Aorta (tissue), 5 donors: Measurements from ENCODE around the gene GMPR2. TPM values are rescaled to one million over a fixed set of nuclear protein-coding genes. Genes with fewer than 3 reads are reported as not detected.
"Not testable (repeated sequence)": the region's sequence is repeated elsewhere in the genome, so short reads cannot be mapped to it uniquely, and the experiment has no call there.

Experiments used
- ATAC-seq: fragments of 200-7000 bp; cut with Tn5 transposase; one replicate; pipeline ENCODE4 v1.9.1; 2022; ENCODE audit warnings: moderate library complexity; ENCODE audit not compliant: low FRiP score
- DNase-seq, 2 donors: peaks; one replicate each; pipeline ENCODE4 v3.0.0-alpha.2; 2020
- H3K27ac ChIP-seq, 2 donors: one replicate each; pipeline ENCODE4 v1.5.1; 2013; ENCODE audit warnings: low read length in 2 of 2, mild to moderate bottlenecking in 2 of 2, moderate library complexity in 2 of 2, control low read depth in 1 of 2, inconsistent platforms in 1 of 2, low read depth in 1 of 2
- H3K27me3 ChIP-seq, 2 donors: one replicate each; pipeline ENCODE4 v1.6.1; 2013; ENCODE audit warnings: control low read depth in 1 of 2, low read length in 1 of 2, mild to moderate bottlenecking in 1 of 2, moderate library complexity in 1 of 2; ENCODE audit not compliant: insufficient read depth in 2 of 2, control insufficient read depth in 1 of 2
- H3K36me3 ChIP-seq, 2 donors: one replicate each; pipeline ENCODE4 v1.6.1; 2013; ENCODE audit warnings: control low read depth in 1 of 2, low read length in 1 of 2, mild to moderate bottlenecking in 1 of 2; ENCODE audit not compliant: insufficient read depth in 2 of 2, control insufficient read depth in 1 of 2
- H3K4me1 ChIP-seq, 2 donors: one replicate each; pipeline ENCODE4 v1.6.1; 2013; ENCODE audit warnings: low read length in 2 of 2, control low read depth in 1 of 2, mild to moderate bottlenecking in 1 of 2, moderate library complexity in 1 of 2; ENCODE audit not compliant: insufficient read depth in 2 of 2, control insufficient read depth in 1 of 2
- H3K4me3 ChIP-seq, 2 donors: one replicate each; pipeline ENCODE4 v1.5.1; 2013; ENCODE audit warnings: low read length in 2 of 2, control low read depth in 1 of 2, mild to moderate bottlenecking in 1 of 2
- H3K9me3 ChIP-seq: one replicate; pipeline ENCODE4 v1.6.1; 2013; ENCODE audit warnings: mild to moderate bottlenecking, low read length; ENCODE audit not compliant: control insufficient read depth
- WGBS, 2 donors: extraction: QIAGEN DNeasy Blood & Tissue Kit; methylation state at CpG; one replicate each; pipeline ENCODE4 v1.1.7; 2013; 5-methylcytosine and 5-hydroxymethylcytosine counted together
- intact Hi-C, 2 donors: fragments of 100-400 bp; cut with DNase I; formaldehyde crosslinking; loops; one replicate each; pipeline versions ENCODE4 v1.14.2 to v1.15.0; 2022
- polyA plus RNA-seq, 2 donors: library from polyadenylated mRNA; stranded (reverse); fragments of 200-250 nt; gene quantifications; one replicate each; pipeline ENCODE4 v1.2.3, GENCODE V29; 2013
- total RNA-seq, 2 donors: library from RNA; stranded (reverse); fragmentation: NEBNext Ultra II Directional; extraction: Animal tissue kit (Norgen Biotek cat#: 25700); gene quantifications; one replicate each; pipeline ENCODE4 v1.2.1, GENCODE V29; 2021
- donor health status: healthy with polysubstance abuse.
- donor health status: Bipolar disorder and iron deficiency.
- donor health status: DM: no; HTN: no; CAD: no.
- donor health status: DM: no; HTN: no; CAD: no.
- donor health status: DM: yes; HTN: yes; CAD: no.

The GMPR2 gene
- total and polyA plus RNA-seq, 4 donors: 44.6 to 66.6 (median 57.1) TPM

- H3K9me3 ChIP-seq: no peaks in the 10 kb centered on the region
- no peaks in the 10 kb centered on the region for H3K27me3 ChIP-seq
- H3K27ac ChIP-seq: peak overlapping the region in 1 of 2 donors; percentile 55
- DNase-seq: no peak
- H3K4me3 ChIP-seq: peak overlapping the region; percentile 65 to 77
- H3K4me1 ChIP-seq: peaks cover 0 to 4% of the 10 kb centered on the region in 2 donors
- intact Hi-C loops: loop anchor here in 1 of 2 donors (5.0 kb wide), 1 partner anchor 36 kb away; the partner anchor contains the start of genes GMPR2 and NEDD8
- WGBS, 2 donors: 31 to 33% methylated on average over 33 of the region's 33 CpGs
- ATAC-seq: peak; percentile 43
- H3K36me3 ChIP-seq: peaks cover 2 to 3% of the 10 kb centered on the region in 2 donors
Observed at GRCh38 chr14:24196071-24197055, 36.4 kb upstream of the GMPR2 start.

- intact Hi-C loops: loop anchor here in 1 of 2 donors (5.0 kb wide), 1 partner anchor 35 kb away; the partner anchor contains the start of genes GMPR2 and NEDD8
- Histone ChIP-seq H3K27ac (no peak overlapping the region), H3K36me3 (peaks cover 2 to 4% of the 10 kb centered on the region in 2 donors), H3K4me3 (no peak overlapping the region), H3K27me3 (no peaks in the 10 kb centered on the region), H3K4me1 (peaks cover 0 to 4% of the 10 kb centered on the region in 2 donors), H3K9me3 (no peaks in the 10 kb centered on the region)
- ATAC-seq (no peak), DNase-seq (no peak)
- 93 to 96% methylated on average over 2 of the region's 2 CpGs for WGBS, 2 donors
Observed at GRCh38 chr14:24197056-24197450, 35.7 kb upstream of the GMPR2 start.

DNA sequence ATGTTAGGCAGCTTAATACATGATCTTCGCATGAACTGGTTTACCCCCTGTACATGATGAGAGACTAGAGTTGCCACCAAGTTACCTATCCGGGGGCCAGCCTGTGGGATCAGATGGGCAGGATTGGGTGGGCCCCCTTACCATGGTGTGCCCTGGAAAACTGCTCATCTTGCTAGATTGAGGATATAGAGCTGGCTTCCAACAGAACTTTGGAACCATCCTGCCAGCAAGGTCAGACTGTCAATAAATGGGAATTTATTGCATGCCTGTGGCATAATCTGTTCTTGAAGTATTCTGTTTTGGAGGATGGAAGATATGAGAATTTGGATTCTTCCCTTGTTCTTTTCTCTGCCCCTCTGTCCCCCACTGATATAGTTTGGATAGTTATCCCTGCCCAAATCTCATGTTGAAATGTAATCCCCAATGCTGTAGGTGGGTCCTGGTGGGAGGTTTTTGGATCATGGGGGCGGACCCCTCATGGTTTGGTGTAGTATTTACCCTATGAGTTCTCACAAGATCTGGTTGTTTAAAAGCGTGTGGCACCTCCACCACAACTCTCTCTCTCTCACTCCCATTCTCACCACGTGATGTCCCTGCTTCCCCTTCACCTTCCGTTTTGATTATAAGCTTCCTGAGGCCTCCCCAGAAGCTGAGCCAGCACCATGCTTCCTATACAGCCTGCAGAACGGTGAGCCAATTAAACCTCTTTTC lies 33.8 kb upstream of the GMPR2 start:
- intact Hi-C loops: loop anchor here in 1 of 2 donors (5.0 kb wide), 1 partner anchor 33 kb away; the partner anchor contains the start of genes GMPR2 and NEDD8

GRCh38 chr14:24202538-24202937 lies 30.2 kb upstream of the GMPR2 start:
- not testable (repeated sequence) for ATAC-seq, DNase-seq

More for the DNA sequence above, 33.8 kb upstream of the GMPR2 start:
- Histone ChIP-seq H3K27ac (no peak overlapping the region), H3K9me3 (no peaks in the 10 kb centered on the region), H3K36me3 (peaks cover 0 to 4% of the 10 kb centered on the region in 2 donors), H3K4me3 (no peak overlapping the region), H3K27me3 (no peaks in the 10 kb centered on the region), H3K4me1 (peaks cover 0 to 4% of the 10 kb centered on the region in 2 donors)
- ATAC-seq: no peak
- 86% methylated on average over 7 of the region's 7 CpGs for WGBS, 2 donors
- no peak for DNase-seq

GRCh38 chr14:24203249-24203886 lies 29.4 kb upstream of the GMPR2 start:
- H3K9me3 ChIP-seq, H3K36me3 ChIP-seq, intact Hi-C loops, H3K27ac ChIP-seq, H3K27me3 ChIP-seq, DNase-seq, ATAC-seq, H3K4me1 ChIP-seq, H3K4me3 ChIP-seq: not testable (repeated sequence)
- WGBS, 2 donors: 93 to 98% methylated on average over 15 to 16 of the region's 16 CpGs

More at GRCh38 chr14:24202538-24202937, 30.2 kb upstream of the GMPR2 start:
- H3K36me3 ChIP-seq, H3K9me3 ChIP-seq, H3K4me3 ChIP-seq, H3K4me1 ChIP-seq, H3K27ac ChIP-seq, H3K27me3 ChIP-seq, intact Hi-C loops: not testable (repeated sequence)
- WGBS, 2 donors: 79 to 87% methylated on average over 8 of the region's 8 CpGs

GRCh38 chr14:24204163-24205146 lies 28.3 kb upstream of the GMPR2 start:
- no peaks in the 10 kb centered on the region for H3K27me3 ChIP-seq
- H3K36me3 ChIP-seq: peaks cover 2 to 9% of the 10 kb centered on the region in 2 donors
- H3K9me3 ChIP-seq: no peaks in the 10 kb centered on the region
- no peak overlapping the region for H3K27ac ChIP-seq
- DNase-seq (no peak), ATAC-seq (no peak)
- no peaks in the 10 kb centered on the region for H3K4me1 ChIP-seq
- H3K4me3 ChIP-seq: no peak overlapping the region
- intact Hi-C loops: no loop called here
- 91 to 92% methylated on average over 7 of the region's 7 CpGs for WGBS, 2 donors

DNA sequence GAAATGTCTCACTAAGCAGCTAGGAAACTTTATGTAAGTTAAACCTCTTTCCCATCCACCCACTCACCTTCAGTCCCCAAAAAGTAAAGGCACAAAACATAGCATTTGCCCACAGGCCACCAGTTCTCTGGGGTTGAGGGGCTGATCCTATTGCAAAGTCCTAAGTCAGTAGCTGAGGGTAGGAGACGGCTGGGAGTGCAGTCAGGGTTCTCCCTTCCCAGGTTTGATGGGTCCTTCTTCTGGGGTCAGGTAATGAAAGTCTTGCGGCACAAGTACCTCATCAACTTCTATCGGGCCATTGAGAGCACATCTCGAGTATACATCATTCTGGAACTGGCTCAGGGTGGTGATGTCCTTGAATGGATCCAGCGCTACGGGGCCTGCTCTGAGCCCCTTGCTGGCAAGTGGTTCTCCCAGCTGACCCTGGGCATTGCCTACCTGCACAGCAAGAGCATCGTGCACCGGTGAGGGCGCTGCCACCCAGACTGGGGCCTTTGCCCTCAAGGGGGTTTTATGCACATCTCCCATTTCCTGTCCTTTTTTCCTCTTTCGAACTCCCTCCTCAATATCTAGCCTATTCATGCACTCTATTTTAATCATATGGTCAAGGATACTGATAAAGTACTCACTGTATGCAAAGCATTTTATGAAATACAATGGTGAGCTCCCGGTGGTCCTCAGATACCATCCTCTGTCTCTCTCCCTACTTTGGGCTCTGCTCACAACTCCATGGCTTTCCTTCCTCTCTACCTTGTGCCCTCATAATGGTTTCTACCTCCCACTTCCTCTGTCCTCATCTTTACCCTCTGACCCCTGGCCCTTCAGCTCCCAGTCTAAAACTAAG lies 26.2 kb upstream of the GMPR2 start:
- H3K27ac ChIP-seq: no peak overlapping the region
- intact Hi-C loops: no loop called here
- no peaks in the 10 kb centered on the region for H3K9me3 ChIP-seq
- H3K4me1 ChIP-seq: no peaks in the 10 kb centered on the region
- DNase-seq: no peak
- H3K4me3 ChIP-seq: no peak overlapping the region
- H3K27me3 ChIP-seq: no peaks in the 10 kb centered on the region
- WGBS, 2 donors: 93 to 96% methylated on average over 11 of the region's 11 CpGs
- H3K36me3 ChIP-seq: peaks cover 2 to 5% of the 10 kb centered on the region in 2 donors
- ATAC-seq: no peak
